K562 treated with DMSO at 1 percent for 48 hours (cell line): Measurements from ENCODE around the gene PCSK4. TPM values are rescaled to one million over a fixed set of nuclear protein-coding genes. Genes with fewer than 3 reads are reported as not detected.

ENCODE experiments used
- total RNA-seq: library from RNA; unstranded; fragments of 300-600 nt; gene quantifications from 2 replicates; pipeline ENCODE4 v1.2.3, GENCODE V29; 2022; ENCODE audit warnings: low replicate concordance; ENCODE audit errors: extremely low read depth

PCSK4 gene
- total RNA-seq: not detected in 2 replicates

DNA sequence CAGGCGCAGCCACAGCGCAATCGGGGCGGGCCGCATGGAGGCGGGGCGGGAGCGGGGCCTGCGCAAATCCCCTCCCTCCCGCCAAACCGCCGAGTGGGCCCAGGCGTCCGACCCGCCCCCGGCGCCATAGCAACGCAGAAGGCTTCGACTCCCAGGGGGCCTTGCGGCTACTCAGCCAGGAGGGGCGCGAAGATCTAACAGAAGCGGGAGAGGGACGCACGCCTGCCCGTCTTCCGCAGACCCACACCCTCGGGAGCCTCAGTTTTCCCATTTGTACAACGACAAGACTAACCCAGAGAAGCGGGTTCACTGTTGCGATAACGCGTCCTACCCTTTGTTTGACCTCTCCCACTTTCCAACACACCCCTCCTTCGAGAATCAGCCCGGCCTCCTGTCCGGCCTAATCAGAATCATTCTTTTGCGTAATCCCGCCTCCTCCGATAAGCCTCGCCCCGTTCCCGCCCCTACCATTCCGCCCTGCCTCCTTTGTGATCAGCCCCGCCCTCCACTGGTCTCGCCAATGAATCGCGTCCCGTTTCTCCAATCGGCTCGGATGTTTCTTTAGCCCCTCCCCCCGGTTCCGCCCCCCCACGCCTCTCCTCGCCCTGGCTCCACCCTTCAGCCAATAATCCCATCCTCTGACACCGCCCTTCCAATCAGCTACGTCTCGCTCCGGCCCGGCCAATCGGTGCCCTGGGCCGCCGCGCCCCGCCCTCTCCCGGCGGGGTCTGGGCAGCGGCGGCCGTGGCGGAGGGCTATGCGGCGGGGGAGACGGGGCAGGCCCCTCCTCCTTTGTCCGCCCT, at the start of gene PCSK4:
TSS of gene PCSK4 (minus strand) at position 40 of the 803 bp plus-strand sequence. CDS start at position 36, 4 bp downstream.

DNA sequence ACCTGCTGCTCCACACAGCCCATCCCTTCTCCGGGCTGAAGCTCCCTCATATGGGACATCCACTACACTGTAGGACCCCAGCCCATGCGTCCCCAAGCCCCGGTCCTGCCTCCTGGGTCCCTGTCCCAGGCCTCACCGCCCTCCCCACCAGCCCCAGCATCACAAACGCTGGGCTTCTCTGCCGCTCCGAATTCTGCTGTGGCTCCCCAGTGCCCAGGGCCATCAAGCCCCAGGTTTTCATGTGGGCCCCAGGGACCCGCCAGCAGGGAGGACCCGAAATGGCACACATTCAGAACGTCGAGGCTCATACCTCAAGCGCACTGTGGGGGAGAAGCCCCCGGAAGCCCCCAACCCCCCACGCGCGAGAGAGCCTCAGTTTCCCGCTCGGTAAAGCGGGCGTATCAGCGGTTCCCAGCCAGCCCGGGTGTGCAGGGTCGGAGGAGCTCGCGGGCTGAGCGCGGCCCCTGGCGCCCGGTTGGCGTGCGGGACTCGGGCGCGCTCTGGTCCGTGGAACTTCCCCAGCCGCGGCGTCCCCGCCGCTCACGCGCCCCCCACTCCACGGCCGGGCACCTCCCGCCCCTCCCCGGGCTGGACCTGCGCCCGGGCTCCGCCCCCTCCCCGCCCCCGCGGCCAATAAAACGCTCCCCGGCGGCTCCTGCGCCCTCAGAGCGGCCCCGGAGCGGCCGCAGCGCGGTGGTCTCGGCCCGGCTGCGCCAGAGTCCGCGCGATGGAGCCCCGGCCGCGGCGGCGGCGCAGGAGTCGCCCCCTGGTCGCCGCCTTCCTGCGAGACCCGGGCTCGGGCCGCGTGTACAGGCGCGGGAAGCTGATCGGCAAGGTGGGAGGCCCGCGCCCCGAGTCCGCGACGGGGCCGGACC, 33.5 kb upstream of the PCSK4 start, which contains the start of gene PLK5:
TSS of gene PLK5 (plus strand) at position 666 of the 875 bp plus-strand sequence. CDS start 2,920 bp downstream, outside the sequence.

DNA sequence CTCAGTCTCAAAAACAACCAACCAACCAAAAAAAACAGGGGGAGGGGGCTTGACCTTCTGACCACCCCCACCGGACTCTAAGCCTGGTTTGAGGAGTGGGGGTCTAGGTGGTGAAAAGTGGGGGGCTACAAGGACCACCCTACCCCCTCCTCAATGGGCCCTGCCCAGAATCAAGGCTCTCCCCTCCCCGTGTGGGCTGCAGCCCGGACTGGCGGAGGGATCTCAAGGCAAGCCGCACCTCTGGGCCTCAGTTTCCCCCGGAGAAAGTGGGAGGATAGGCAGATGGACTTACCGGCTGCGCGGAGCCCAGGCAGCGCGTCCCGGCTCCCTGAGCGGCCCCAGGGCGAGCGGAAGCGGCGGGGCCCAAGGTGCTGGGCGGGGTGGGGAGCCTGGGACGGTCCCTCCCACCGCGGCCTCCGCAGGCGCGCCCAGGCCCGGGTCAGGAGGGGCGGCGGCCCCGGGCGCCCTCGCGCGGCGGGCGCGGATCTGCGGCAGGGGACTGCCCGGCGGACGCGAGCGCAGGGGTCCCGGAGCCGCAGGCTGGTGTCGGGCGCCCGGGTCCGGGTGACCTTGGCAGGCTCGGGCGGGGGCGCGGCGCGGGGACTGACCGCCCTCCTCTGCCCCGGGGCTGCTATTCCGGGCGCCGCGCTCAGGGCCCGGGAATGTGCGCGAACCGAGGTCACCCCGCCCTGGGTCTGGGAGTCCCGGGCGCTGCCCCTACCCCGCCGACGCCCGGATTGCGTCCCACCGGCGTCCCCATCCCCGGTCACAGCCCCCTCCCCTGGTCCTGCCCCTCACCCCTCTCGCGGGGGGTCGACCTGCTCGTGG, 22.7 kb upstream of the PCSK4 start, which contains the start of gene ADAMTSL5:
TSS of gene ADAMTSL5 (minus strand) at position 349 of the 828 bp plus-strand sequence. CDS start 2,076 bp downstream, outside the sequence.

DNA sequence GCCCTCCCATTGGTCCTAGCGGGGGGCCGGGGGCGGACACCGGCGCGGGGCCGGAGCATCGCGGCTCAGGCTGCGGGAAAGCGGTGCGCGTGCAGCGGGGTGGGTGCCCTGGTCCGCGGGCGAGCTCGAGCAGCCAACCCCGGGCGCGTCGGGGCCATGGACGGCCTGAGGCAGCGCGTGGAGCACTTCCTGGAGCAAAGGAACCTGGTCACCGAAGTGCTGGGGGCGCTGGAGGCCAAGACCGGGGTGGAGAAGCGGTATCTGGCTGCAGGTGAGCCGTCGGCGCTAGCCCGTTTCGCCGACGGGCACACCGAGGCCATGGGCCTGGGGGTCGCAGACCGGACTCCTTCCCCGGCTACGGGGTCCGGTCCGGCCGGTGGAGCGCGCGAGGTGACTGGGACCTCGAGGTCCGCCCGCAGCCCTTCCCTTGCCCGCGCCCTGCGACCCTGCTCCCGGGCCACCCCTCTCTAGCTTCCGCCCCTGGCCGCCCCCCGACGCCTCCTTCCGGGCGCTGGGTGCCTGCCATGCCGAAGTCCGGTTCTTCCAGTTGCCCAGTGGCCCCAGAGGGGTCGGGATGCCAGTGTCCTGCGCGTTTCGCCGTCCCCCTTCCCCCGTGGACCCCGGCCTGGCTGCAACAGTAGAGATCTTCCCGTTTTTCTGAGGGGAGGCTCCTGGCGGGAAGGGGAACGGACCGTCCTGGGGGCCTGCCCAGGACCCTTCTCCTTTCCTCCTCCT, 1.1 kb upstream of the PCSK4 start, which contains the start of gene REEP6:
TSS of gene REEP6 (plus strand) at position 68 of the 735 bp plus-strand sequence. CDS start at position 157, 89 bp downstream.

DNA sequence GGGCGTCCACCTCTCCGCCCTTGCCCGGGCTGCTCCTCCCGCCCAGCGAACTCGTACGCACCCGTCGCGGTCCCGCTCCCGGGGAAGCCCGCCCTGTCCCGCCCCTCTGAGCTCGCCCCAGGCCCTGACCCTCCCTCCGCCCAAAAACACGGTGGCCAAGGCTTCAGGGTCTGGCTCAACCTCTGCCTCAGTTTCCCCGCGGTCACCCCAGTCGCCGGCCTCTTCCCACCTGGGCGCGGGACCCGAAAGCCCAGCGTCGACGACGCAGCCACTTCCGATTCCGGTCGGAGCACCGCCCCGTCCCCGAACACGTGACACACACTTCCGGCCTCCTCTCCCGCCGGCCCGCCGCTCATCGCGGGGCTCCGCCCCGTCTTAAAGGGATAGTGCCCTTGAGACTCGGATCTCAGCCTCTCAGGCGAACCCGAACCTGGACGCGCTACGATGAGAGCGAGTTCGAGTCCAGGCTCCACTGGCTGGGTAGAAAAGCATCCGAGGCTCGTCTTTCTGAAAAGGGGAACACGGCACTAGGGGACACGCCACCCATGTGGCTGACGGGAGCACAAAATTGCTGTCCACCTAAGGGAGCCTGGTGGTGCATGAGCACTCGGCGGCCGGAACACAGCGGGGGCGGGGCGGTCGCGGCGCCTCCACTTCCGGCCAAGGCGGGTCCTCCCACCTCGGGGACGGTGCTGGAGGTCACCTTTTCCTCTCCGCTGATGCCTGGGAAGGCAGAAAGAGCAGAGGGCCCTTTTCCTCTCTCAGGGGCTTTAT, 11.0 kb downstream of the PCSK4 start, which contains the start of gene C19orf25:
TSS of gene C19orf25 (minus strand) at position 282 of the 774 bp plus-strand sequence. CDS start 312 bp downstream, outside the sequence.

DNA sequence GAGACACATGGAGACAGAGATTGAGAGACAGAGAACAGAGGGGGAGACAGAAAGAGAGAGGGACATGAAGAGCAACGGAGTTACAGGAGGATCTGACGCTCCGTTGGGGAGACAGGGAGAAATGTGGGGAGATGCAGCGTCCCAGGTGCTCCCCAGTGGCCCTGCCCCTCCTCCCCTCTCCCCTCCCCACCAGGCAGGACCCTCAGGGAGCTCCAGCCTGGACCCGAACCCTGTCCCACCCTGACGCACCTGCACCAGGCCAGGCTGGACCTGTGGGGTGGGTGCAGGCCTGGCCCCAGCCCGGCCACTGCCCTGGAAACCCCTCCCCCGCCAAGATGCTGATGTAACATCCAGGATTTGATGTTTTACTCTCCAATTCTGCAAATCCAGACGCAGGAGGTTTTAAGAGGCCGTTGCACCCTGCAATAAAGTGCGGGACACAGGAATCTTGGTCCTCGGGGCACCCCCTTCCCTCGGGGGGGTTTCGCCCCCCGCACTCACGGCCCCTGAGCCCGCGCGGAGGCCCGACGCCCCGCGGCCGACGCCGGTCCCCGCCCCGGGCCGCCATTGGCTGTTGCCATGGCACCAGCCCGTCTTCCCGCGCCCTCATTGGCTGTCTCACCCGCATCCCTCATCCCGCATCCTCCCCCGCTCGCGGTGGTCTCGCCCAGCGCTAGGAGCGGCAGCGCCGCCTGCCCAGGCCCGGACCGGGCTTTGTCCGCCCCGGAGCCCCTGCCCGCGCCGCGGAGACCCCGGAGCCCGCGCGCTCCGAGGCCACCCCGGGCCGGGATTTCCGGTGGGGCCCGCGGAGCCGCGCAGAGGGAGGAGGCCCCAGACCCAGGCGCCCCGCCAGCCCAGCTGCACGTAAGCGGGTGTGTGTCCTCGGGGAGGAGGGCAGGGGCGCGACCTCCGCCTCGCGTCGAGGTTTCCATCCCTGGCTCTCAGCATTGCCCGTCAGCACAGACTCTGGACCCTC, 40.4 kb downstream of the PCSK4 start, which contains the start of gene APC2:
TSS of gene APC2 (plus strand) at position 655 of the 976 bp plus-strand sequence. CDS start 2,881 bp downstream, outside the sequence.

DNA sequence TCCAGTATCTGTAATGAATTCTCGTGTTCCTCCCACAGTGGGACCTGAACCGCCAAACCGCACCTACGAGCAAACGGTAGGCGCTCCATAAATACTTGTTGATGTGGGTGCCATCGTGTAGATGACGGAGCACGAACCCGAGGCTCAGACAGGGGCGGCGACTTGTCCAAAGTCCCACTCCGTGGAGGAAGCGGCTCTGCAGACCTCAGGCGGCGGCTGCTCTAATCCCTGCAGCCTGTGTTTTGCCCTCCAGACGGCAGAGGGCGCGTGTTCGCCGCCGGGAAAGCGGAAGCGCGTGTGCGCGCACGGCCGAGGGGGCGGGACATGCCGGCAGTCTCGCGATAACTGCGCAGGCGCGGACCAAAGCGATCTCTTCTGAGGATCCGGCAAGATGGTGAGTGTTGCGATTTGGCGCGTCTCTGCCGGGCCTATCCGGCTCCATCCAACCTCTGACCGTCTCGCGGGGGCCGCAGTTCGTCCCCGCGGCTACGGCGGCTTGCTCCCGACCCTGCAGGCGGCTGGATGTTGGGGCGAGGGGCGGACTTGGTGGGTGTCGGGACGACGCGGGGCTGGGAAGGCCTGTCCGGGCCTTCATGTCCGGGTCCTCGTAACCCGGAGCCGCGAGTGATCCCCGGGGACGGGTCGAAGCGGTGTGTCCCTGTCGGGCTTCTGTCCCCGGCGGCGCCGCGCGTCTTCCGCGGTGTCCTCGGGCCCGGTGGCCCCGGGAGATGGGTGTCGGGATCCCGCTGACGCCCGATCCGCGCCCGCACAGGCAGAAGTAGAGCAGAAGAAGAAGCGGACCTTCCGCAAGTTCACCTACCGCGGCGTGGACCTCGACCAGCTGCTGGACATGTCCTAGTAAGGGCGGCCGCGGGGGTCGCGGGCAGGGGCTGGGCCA, 51.9 kb downstream of the PCSK4 start, which contains the start of gene RPS15:
TSS of gene RPS15 (plus strand) at position 362 of the 898 bp plus-strand sequence. CDS start at position 392, 30 bp downstream.

Other genes with a start within 250 kb of the PCSK4 start
- not detected in 2 replicates for gene ATP5F1D, start 248.6 kb downstream of the PCSK4 start, total RNA-seq
- not detected in 2 replicates for gene MIDN, start 241.8 kb downstream of the PCSK4 start, total RNA-seq
- not detected in 2 replicates for gene CIRBP, start 221.0 kb downstream of the PCSK4 start, total RNA-seq
- gene FAM174C, start 214.8 kb downstream of the PCSK4 start, total RNA-seq: not detected in 2 replicates
- gene EFNA2, start 204.5 kb downstream of the PCSK4 start, total RNA-seq: not detected in 2 replicates
- not detected in 2 replicates for gene NDUFS7, start 106.4 kb downstream of the PCSK4 start, total RNA-seq
- not detected in 2 replicates for gene GAMT, start 88.8 kb downstream of the PCSK4 start, total RNA-seq
- gene DAZAP1, start 82.8 kb downstream of the PCSK4 start, total RNA-seq: not detected in 2 replicates
- gene RPS15, start 52.0 kb downstream of the PCSK4 start, total RNA-seq: 3,927 TPM in 1 of 2 replicates, not detected in the other
- not detected in 2 replicates for gene APC2, start 40.2 kb downstream of the PCSK4 start, total RNA-seq
- gene C19orf25, start 11.1 kb downstream of the PCSK4 start, total RNA-seq: not detected in 2 replicates
- not detected in 2 replicates for gene REEP6, start 831 bp upstream of the PCSK4 start, total RNA-seq
- not detected in 2 replicates for gene ADAMTSL5, start 22.7 kb upstream of the PCSK4 start, total RNA-seq
- gene PLK5, start 33.7 kb upstream of the PCSK4 start, total RNA-seq: not detected in 2 replicates
- not detected in 2 replicates for gene MEX3D, start 78.0 kb upstream of the PCSK4 start, total RNA-seq
- 422 TPM in 1 of 2 replicates, not detected in the other for gene MBD3, start 102.5 kb upstream of the PCSK4 start, total RNA-seq
- not detected in 2 replicates for gene UQCR11, start 115.1 kb upstream of the PCSK4 start, total RNA-seq
- gene TCF3, start 162.3 kb upstream of the PCSK4 start, total RNA-seq: 141 TPM in 1 of 2 replicates, not detected in the other